OCI-LY3 (cell line): ENCODE measurements around the gene SCUBE1.

Experiments used
- EZH2phosphoT487 ChIP-seq: fragments of 200-600 bp; shearing (Covaris generic); IDR thresholded peaks from 2 replicates; pipeline ENCODE4 v1.6.1; 2018; ENCODE audit warnings: antibody characterized with exemption, mixed run types, low read depth
- TF ChIP-seq, protein P1 (sequence below): fragments of 200-600, 300-600 bp; sonication (generic); IDR thresholded peaks from 2 replicates; pipeline ENCODE4 v1.5.1; 2014; ENCODE audit warnings: antibody characterized with exemption, low read length, low read depth

DNA sequence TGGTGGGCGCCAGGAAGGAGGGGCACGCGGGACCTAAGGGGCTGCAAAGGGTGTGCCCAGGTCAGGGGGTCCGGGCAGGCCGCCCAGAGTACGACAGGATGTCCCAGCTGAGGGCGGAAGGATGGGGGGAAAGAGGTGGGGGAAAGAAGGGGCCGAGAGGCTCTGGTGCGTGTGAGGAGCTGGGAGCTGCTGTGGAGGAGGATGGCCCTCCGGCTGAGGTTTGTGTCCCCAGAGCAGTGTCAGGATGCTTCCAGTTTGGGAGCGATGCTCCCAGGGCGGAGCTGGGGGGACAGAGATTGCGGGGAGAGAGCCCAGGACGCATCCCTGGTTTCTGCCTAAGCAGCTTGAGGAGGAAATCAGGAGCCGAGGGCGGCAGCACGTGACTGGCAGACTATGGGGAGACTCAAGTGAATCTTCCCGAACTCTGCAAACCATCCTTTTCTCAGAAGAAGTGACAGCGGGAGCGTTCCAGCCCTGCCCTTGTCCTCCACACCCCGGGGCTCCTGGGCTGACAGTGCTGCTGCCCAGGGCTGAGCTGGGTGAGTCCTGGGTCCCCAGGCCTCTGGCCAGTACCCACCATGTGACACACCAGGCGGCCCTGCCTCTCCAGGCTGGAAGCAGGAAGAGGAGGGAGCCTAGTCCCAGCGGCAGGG is 136.5 kb downstream of the SCUBE1 start:
- TF ChIP-seq, protein P1, sequence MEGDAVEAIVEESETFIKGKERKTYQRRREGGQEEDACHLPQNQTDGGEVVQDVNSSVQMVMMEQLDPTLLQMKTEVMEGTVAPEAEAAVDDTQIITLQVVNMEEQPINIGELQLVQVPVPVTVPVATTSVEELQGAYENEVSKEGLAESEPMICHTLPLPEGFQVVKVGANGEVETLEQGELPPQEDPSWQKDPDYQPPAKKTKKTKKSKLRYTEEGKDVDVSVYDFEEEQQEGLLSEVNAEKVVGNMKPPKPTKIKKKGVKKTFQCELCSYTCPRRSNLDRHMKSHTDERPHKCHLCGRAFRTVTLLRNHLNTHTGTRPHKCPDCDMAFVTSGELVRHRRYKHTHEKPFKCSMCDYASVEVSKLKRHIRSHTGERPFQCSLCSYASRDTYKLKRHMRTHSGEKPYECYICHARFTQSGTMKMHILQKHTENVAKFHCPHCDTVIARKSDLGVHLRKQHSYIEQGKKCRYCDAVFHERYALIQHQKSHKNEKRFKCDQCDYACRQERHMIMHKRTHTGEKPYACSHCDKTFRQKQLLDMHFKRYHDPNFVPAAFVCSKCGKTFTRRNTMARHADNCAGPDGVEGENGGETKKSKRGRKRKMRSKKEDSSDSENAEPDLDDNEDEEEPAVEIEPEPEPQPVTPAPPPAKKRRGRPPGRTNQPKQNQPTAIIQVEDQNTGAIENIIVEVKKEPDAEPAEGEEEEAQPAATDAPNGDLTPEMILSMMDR, result no peak
- no peak for TF ChIP-seq EZH2phosphoT487
